HEK293T (cell line): Measurements from ENCODE around the gene WBP11.

ENCODE experiments used
- CTCF ChIA-PET: fragments of 350-600 bp; formaldehyde crosslinking; extraction: SDS; loops from one replicate; lab custom pipeline; 2021; ENCODE audit warnings: antibody characterized with exemption, inconsistent platforms; lab: Yijun Ruan, JAX
- POLR2A ChIA-PET: fragments of 350-600 bp; formaldehyde crosslinking; extraction: SDS; loops from one replicate; lab custom pipeline; 2020; ENCODE audit warnings: antibody characterized with exemption, inconsistent platforms; lab: Yijun Ruan, JAX
- DNase-seq: peaks from one replicate; pipeline ENCODE4 v3.0.0; 2012; ENCODE audit warnings: mixed read lengths; ENCODE audit errors: extremely low spot score
- ARNT ChIP-seq: fragments of 450-650 bp; IDR thresholded peaks from 2 replicates; pipeline ENCODE4 v1.6.1; 2017; ENCODE audit warnings: mild to moderate bottlenecking
- BHLHE40 ChIP-seq: fragments of 450-650 bp; IDR thresholded peaks from 2 replicates; pipeline ENCODE4 v1.6.1; 2016; ENCODE audit warnings: mild to moderate bottlenecking, moderate library complexity, borderline replicate concordance
- CTBP1 ChIP-seq: fragments of 450-650 bp; IDR thresholded peaks from 2 replicates; pipeline ENCODE4 v1.6.1; 2016; ENCODE audit warnings: borderline replicate concordance
- ELF4 ChIP-seq: fragments of 450-650 bp; IDR thresholded peaks from 2 replicates; pipeline ENCODE4 v1.6.1; 2017; ENCODE audit warnings: antibody characterized with exemption
- FOXA1 ChIP-seq: fragments of 450-650 bp; IDR thresholded peaks from 2 replicates; pipeline ENCODE4 v1.6.1; 2016; ENCODE audit warnings: mild to moderate bottlenecking
- FOXK2 ChIP-seq: fragments of 450-650 bp; IDR thresholded peaks from 2 replicates; pipeline ENCODE4 v1.6.1; 2016; ENCODE audit warnings: mild to moderate bottlenecking
- FOXM1 ChIP-seq: fragments of 450-650 bp; IDR thresholded peaks from 2 replicates; pipeline ENCODE4 v1.6.1; 2017; ENCODE audit warnings: mild to moderate bottlenecking, borderline replicate concordance
- HDGF ChIP-seq: fragments of 450-650 bp; IDR thresholded peaks from 2 replicates; pipeline ENCODE4 v1.6.1; 2017; ENCODE audit warnings: antibody characterized with exemption, borderline replicate concordance
- L3MBTL2 ChIP-seq: fragments of 450-650 bp; conservative IDR thresholded peaks from 2 replicates; pipeline ENCODE4 v1.6.1; 2016; ENCODE audit warnings: mild to moderate bottlenecking
- LEF1 ChIP-seq: fragments of 450-650 bp; IDR thresholded peaks from 2 replicates; pipeline ENCODE4 v1.6.1; 2017; ENCODE audit warnings: mild to moderate bottlenecking, borderline replicate concordance
- NFRKB ChIP-seq: fragments of 450-650 bp; IDR thresholded peaks from 2 replicates; pipeline ENCODE4 v1.6.1; 2016; ENCODE audit warnings: mild to moderate bottlenecking, moderate library complexity
- PKNOX1 ChIP-seq: fragments of 450-650 bp; IDR thresholded peaks from 2 replicates; pipeline ENCODE4 v1.6.1; 2016
- SP1 ChIP-seq: fragments of 450-650 bp; IDR thresholded peaks from 2 replicates; pipeline ENCODE4 v1.6.1; 2017
- SUZ12 ChIP-seq: fragments of 450-650 bp; IDR thresholded peaks from 2 replicates; pipeline ENCODE4 v1.6.1; 2016; ENCODE audit warnings: mild to moderate bottlenecking
- TARDBP ChIP-seq: fragments of 450-650 bp; IDR thresholded peaks from 2 replicates; pipeline ENCODE4 v1.6.1; 2016
- ZNF384 ChIP-seq: fragments of 450-650 bp; IDR thresholded peaks from 2 replicates; pipeline ENCODE4 v1.6.1; 2016

The WBP11 gene

GRCh38 chr12:14777271-14777670 is 26.0 kb downstream of the WBP11 start:
- no peak for DNase-seq
- ChIA-PET CTCF (interaction anchor here (1.1 kb wide), 1 partner anchor 21 kb away, joined by 3 read pairs; no protein-coding TSS in a partner anchor), POLR2A (interaction anchor here (1.4 kb wide), 1 partner anchor 26 kb away, joined by 4 read pairs; the partner anchor contains the start of genes C12orf60 and WBP11)
- TF ChIP-seq PKNOX1 (no peak), FOXM1 (no peak), BHLHE40 (no peak), FOXK2 (no peak), L3MBTL2 (no peak), ARNT (no peak), NFRKB (no peak)

- no peak for TF ChIP-seq ZNF384
- no peak for TF ChIP-seq CTBP1
- TF ChIP-seq LEF1 = no peak
- no peak for TF ChIP-seq PKNOX1
- no peak for TF ChIP-seq ARNT
- TF ChIP-seq FOXA1 = no peak
- no peak for TF ChIP-seq FOXM1
- no peak for TF ChIP-seq SP1
- TF ChIP-seq L3MBTL2 = no peak
- no peak for TF ChIP-seq TARDBP
- no peak for TF ChIP-seq SUZ12
- no peak for TF ChIP-seq HDGF
- TF ChIP-seq BHLHE40 = no peak
- no peak for TF ChIP-seq FOXK2
- CTCF ChIA-PET = interaction anchor here (0.6 kb wide), 1 partner anchor 30 kb away, joined by 3 read pairs; no protein-coding TSS in a partner anchor
- POLR2A ChIA-PET = interaction anchor here (0.8 kb wide), 1 partner anchor 27 kb away, joined by 3 read pairs; the partner anchor contains the start of genes C12orf60 and WBP11
- no peak for DNase-seq
These were observed 26.9 kb downstream of the WBP11 start for GRCh38 chr12:14776236-14776961.

GRCh38 chr12:14775636-14775980 is 27.7 kb downstream of the WBP11 start:
- CTCF ChIA-PET = no interaction called here
- TF ChIP-seq ARNT (no peak), SP1 (no peak), L3MBTL2 (no peak), LEF1 (no peak), FOXK2 (no peak), PKNOX1 (no peak), SUZ12 (no peak), ELF4 (no peak), FOXA1 (no peak), ZNF384 (no peak), HDGF (no peak), NFRKB (no peak), CTBP1 (no peak), TARDBP (no peak), FOXM1 (no peak), BHLHE40 (no peak)
- no peak for DNase-seq
- POLR2A ChIA-PET = no interaction called here

GRCh38 chr12:14774906-14775635 is 28.2 kb downstream of the WBP11 start:
- no peak for DNase-seq
- TF ChIP-seq FOXA1 = no peak
- TF ChIP-seq SUZ12 = no peak
- TF ChIP-seq PKNOX1 = no peak
- no peak for TF ChIP-seq ZNF384
- TF ChIP-seq ELF4 = no peak
- no peak for TF ChIP-seq LEF1
- no peak for TF ChIP-seq SP1
- TF ChIP-seq NFRKB = no peak
- TF ChIP-seq BHLHE40 = no peak
- no peak for TF ChIP-seq CTBP1
- no peak for TF ChIP-seq TARDBP
- no peak for TF ChIP-seq FOXK2
- no peak for TF ChIP-seq HDGF
- no peak for TF ChIP-seq FOXM1
- POLR2A ChIA-PET = no interaction called here
- CTCF ChIA-PET = no interaction called here
